ENCODE measurements around the gene LMAN1L.
A peak's percentile ranks its signal among the peaks of the same experiment; 100 is the strongest.

The LMAN1L gene

DNA sequence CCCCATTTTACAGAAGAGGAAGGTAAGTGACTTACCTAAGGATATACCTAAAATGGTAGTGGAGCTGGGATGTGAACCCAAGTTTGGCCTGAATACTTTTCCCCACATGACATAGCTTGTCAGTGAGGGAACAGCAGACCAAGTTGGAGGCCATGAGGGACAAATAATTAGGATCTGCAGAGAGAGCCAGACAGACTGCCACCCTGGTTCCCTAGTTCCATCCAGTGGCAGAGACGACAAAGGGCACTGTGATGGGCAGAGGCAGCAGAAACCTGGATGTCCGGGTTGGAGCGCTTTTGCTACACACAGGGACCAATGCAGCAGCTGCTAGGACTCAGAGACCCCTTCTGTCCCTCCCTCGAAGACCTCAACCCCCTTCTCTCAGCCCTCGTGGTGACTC lies 15.0 kb downstream of the LMAN1L start:
- intact Hi-C loops (cut with DNase I) = no loop called here
- DNase-seq = no peak

DNA sequence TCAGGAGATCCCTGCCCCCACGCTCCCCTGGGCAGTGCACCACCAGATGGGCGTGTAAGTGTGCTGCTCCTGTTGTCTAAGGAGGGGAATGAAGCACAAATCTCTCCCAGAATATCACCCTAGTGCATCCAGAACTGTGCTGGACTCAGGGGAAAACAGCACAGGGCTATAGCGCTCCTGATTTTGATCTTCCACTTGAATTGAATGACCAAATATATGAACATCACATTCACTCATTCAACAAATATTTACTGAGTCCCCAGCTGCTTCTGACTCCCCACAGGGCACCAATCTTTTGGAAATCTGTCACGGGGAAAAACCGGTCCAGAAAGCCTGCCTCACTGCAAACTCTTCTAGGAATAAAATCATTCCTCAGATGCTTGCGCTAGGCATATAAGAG lies 16.2 kb downstream of the LMAN1L start:
- DNase-seq = no peak
- intact Hi-C loops (cut with DNase I) = no loop called here

DNA sequence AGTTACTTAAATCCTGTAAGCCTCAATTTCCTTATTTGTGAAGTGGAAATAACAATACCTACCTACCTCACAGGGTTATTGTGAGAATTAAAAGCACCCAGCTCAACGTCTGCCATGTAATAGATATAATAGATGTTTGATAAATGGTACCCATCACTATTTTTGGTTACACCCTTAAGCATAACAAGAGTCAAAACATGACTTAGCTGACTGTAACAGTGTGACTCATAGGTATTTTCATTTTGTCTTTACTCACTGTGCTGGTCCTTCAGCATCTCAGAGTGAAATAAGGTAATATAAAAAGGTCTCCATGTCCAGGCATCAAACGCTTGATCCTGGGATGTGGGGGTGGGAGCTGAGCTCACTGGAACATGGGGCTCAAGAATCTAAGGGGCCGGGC lies 16.9 kb downstream of the LMAN1L start:
- intact Hi-C loops (cut with DNase I) = no loop called here

DNA sequence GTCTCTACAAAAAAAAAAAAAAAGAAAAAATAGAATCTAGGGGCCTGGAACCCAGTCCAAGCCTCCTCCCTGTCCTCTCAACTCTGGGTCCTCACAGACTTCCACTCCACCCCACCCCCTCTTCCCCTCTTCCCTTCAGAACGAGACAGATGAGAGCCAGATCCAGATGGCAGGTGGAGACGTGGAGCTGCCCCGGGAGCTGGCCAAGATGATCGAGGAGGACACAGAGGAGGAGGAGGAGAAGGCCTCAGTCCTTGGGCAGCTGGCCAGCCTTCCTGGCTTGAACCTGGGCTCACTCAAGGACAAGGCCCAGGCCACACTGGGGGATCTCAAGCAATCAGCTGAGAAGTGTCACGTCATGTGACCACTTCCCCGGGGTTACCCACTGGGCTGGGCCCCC lies 17.4 kb downstream of the LMAN1L start:
- intact Hi-C loops (cut with DNase I) = no loop called here

More for the DNA sequence above, 16.9 kb downstream of the LMAN1L start:
- no peak for DNase-seq

DNA sequence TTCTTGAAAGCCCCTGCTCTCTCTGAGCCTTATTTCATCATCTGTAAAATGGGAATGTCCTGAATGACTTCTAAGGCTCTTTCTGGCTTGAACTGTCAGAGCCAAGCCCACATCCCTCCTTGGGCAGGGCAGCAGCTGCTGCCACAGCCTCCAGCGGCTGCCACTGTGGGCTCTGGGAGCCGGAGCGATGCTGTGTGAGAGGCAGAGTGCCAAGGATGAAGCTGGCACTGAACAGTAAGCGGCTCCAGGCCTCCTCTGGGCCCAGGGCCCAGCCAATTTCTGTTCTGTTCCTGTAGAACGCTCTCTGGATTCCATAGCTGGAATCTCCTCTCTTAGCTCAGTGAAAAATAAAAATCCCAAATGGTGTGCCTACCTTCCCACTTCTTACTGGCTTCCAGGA lies 18.2 kb downstream of the LMAN1L start:
- DNase-seq = peak in 38 of 42 donors; percentile 38 to 83 (median 68)
- intact Hi-C loops (cut with DNase I) = no loop called here

More for the DNA sequence above, 17.4 kb downstream of the LMAN1L start:
- DNase-seq = no peak

DNA sequence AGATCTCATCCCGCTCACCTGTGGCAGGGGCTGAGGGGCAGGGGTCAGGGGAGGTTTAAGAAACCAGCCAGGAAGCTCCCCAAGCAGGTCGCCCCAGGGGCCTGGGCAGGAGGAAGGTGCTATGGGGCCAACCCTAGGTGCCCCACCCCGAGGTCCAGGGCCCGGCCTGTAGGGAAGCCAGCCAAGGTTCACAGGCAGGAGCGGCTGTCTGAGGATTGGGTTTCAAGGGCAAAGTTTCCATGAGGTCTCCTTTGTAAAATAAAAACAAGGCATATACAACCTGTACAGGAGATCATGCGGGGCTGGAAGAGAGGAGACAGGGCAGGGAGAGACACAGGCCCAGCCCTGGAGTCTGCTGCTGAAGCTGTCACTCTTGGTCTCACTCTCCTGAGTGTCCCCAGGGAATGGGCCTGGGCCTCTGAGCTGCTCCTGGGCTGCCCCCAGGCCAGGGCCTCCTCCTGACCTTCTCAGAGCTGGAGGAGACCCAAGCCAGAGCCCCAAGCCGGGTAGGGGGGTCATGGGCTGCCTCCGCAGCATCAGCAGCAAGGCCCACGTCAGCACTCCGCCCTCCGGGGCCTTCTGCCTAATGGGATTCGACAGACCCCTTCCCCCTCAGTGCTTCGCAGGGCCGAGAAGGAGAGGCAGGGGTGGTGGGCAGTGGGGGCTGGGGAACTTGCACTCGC lies 19.3 kb downstream of the LMAN1L start:
- no peak for DNase-seq
- intact Hi-C loops (cut with DNase I) = no loop called here

DNA sequence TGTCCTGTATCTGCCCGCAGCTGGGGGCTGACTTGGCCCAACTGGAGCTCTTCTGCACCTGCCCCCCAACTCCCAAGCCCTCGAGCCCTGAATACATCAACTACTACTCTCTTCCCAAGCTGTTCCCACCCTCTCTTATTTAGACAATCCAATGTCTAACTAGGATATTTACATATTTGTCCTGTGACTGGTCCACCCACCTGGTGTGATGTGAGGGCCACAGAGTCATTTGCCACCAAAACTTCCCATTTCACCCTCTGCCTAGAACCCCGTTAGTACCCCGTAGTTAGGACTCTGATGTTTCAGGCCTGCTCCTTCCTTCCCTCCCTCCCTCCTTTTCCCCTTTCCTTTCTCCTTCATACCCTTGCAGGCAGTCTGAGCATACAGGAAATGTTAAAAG lies 20.2 kb downstream of the LMAN1L start:
- intact Hi-C loops (cut with DNase I) = no loop called here
- DNase-seq = no peak

DNA sequence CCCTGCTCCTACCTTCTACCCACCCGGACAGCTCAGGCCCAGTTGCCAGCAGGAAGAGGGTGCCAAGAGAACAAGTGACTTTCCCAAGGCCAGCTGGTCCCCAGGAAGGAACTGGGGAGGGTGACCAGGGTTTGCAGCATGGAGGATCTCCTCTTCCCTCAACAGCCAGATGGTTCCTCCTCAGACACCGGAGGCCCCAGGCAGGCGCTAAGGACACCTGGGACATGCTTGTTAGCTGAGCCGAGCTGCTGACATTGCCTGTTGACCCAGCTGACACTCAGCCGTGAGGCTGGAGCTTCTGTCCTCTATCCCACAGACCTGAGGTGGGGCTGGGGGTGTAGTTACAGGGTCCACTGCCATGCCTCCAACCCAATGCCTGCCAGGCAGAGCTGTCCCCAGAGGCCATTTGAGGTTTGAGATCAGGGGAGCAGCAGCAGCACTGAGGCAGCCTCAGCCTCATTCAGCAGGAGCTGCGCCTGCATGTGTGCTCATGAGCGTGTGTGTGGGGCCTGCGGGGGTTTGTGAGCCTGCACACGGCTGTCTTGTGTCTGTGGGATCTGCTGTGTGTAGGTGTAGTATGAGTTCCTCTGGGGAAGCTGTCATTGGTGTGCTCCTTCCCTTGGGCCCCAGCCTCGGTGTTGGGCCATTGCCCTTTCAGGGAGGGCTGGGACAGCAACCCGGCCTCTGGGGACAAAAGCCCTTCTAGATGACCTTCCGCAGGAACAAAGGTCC lies 20.9 kb downstream of the LMAN1L start:
- intact Hi-C loops (cut with DNase I) = no loop called here
- DNase-seq = peak in 40 of 42 donors; percentile 40 to 94 (median 72)

DNA sequence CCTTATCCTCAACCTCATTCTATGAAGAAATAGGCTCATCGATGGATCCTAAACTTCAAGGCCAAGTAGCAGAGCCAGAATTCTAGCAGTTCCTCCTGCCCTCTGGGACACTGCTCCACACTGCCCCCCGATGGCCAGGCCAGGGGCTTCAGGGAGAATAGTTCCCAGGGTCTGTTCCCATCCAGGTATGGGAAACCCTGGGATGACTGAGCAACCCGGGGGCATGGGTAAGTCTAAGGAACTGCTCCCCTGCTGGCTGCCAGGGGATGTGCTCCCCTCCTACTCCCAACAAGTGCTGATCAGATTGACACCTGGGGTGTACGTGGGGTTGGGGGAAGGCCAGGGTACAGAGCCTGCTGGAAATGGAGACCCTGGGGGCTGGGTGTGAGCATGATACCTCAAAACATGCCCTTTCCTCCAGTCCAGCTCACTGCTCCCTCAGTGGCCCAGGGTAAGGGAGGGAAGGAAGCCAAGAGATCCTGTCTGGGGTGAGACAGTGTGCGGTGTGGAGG lies 22.7 kb downstream of the LMAN1L start:
- DNase-seq = peak in 41 of 42 donors; percentile 22 to 85 (median 63)
- intact Hi-C loops (cut with DNase I) = loop anchor here (5.0 kb wide), 1 partner anchor 53 kb away; the partner anchor contains the start of gene CSK

DNA sequence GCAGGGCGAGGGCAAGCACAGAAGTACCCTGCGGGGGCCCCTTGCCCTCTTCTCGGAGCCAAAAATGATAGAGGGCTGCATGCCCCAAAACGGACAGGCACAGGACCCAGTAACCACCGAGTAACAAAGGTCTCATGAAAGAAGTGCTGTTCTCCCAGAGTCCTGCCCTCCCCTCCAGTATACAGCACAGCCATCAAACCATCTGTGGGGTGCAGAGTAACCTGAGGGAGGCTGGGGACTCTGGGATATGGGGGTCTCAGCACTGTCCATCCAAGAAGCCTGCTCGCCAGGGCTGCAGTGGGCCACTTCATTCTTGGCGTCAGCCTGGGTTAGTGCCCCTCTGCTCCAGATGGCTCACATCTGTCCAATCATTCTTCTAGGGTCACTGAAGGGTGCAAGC lies 24.2 kb downstream of the LMAN1L start:
- DNase-seq = no peak
- intact Hi-C loops (cut with DNase I) = loop anchor here (5.0 kb wide), 1 partner anchor 55 kb away; the partner anchor contains the start of gene CSK

DNA sequence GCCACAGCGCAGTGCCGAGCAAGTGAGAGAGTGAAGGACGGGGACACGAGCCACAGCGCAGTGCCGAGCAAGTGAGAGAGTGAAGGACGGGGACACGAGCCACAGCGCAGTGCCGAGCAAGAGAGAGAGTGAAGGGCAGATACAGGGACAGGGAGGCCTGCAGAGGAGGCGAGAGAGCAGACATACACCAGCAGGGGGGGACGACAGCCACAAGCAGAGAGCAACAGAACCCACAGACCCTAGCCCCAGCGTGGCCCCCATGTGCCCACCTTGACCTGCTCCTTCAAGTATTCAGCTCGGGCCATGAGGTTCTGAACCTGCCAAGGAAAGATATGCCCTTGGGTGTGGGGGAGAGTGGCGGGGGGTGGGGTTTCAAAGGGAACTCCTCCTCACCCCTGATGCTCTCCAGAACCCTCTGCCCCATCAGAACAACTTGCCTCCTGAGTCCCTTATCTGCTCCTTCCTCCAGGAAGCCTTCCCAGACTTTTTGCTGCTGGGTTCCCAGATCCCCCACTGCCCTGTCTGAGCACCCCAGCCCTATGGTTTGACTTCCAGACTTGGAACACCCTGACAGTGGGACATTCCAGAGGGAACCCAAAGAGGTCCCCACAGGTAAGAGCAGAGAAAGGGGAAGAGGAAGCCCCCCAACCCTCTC lies 25.0 kb downstream of the LMAN1L start:
- no peak for DNase-seq
- intact Hi-C loops (cut with DNase I) = loop anchor here (5.0 kb wide), 1 partner anchor 55 kb away; the partner anchor contains the start of gene CSK

DNA sequence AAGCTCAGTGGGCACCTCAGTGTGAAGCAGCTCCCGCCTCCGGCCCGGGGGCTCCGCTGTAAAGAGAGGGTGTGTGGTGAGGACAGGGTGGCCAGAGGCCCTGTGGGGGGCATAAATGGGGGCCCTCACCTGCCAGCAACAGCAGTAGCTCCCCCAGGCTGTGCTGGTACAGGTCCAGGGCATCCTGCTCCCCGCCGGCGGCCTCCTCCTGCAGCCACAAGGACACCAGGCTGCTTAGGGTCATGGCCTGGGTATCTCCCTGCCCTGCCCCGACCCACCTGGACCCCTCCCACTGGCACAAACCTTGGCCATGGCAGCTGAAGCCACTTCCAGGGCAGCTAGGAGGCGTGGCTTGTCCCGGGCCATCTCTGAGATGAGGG lies 25.5 kb downstream of the LMAN1L start:
- intact Hi-C loops (cut with DNase I) = loop anchor here (5.0 kb wide), 1 partner anchor 56 kb away; the partner anchor contains the start of gene CSK

DNA sequence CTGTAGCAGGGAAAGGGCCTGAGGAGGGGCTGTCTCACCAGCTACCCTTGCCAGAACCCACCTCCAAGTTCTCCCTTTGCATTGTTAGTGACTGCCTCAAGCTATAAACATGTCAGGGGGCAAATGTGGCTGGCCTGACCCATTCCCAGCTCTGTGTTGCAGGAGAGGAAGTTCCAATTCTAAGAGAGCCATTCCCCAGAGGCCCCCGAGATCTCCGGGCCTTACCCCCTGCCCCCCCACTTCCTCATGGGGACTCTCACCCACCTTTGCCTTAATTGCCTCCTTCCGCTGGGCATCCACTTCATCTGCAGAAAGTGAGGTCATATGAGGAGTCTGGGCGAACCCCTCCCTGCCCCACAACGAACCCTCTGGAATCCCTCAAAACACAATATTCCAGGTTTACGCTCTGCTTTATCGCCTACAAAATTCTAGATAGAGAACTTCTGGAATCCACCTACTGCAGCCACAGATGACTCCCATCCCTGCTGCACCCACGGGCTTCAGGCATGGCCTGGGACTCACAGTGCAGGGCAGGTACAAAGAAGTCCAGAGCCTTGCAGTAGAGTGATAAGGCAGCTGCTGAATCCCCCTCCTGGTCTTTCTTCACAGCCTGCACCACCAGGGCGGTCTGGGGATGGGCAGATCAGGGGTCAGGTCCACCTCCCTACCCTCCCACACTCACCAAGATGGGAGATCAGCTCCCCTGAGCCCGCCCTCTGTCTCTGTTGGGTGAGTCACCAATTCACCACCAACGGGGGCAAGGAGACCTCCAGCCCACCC lies 26.3 kb downstream of the LMAN1L start:
- intact Hi-C loops (cut with DNase I) = loop anchor here (5.0 kb wide), 1 partner anchor 57 kb away; the partner anchor contains the start of gene CSK
- DNase-seq = peak in 17 of 42 donors; percentile 27 to 72 (median 52)

More for the DNA sequence above, 25.5 kb downstream of the LMAN1L start:
- no peak for DNase-seq

DNA sequence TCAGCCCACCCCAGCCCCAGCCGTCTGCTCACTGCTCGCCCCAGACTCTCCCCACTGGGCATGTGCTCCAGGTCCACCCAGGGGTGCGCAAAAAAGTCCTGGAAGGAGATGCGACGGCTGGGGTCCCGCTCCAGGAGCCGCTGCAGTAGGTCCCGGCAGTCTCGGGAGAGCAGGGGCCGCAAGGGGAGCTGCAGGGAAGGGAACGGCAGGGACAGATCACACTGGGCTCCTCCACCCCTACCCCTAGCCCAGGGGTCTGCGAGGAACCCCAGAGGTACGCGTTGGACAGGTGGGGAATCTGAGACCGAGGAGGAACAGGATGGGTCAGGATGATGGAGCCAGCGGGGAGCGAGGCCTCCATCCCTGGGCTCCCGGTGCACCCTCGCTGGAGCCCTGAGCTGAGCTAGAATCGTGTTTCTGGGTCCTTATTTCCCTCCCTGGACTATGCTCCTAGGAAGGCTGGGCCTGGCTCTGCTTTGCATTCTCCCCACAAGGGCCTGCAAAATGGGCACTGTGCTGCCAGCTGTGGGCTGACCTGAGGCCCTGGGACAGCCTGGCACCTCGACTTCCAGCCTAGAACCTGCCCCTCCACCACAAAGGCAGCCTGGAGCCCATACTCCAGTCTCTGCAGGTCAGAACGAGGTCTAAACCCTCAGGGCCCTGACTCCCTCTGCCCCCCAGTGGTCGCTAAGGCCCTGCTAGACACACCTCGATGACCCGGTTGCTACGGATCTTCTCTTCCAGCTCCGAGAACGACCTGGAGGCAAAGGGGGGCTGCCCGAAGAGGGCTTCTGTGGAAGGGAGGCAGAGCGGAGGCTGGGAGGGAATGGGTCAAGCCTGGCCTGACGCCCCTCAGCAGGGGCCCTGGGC lies 27.1 kb downstream of the LMAN1L start:
- no peak for DNase-seq
- intact Hi-C loops (cut with DNase I) = loop anchor here (5.0 kb wide), 1 partner anchor 57 kb away; the partner anchor contains the start of gene CSK

DNA sequence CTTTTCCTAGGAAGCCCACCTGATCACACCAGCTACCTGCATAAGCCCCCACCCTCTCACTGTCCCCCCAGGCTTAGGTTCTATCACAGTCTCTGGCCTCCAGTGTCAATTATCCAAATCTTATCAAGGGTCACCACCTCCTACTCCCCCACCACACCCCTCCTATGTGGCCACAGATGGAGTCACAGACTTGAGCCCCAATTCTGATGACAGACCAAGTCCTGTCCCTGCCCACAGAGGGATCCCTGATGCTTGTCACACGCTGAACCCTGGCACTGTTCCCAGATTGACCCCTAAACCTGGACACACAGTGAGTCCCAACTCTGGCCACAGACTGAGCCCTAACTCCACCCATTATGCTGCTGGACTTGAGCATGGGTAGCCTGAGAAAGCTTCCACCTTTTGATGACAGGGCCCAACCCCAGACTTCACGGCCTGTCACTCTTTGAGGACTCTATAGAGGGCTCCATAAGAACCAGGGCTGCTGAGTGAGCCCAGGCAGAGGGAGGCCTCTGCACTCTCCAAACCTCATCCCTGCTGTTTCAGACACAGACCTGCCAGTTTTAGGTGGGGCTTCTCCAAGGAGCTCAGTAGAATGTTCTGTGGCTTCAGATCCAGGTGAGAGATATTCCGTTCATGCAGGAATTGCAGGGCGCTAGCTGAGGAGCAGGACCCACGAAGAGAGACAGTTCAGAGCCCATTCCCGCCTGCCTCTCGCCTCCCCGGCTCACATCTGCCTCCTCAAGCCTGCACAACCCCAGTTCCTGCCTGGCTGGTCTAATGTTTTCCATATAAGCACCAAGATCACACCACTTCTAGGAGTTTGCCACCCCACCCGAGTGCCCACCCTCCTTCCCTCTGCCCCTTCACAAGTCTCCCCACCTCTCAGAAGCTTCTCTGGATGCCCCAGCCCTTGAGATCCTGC lies 28.5 kb downstream of the LMAN1L start:
- peak in 3 of 42 donors; percentile 29 to 58 (median 32) for DNase-seq
- intact Hi-C loops (cut with DNase I) = no loop called here

DNA sequence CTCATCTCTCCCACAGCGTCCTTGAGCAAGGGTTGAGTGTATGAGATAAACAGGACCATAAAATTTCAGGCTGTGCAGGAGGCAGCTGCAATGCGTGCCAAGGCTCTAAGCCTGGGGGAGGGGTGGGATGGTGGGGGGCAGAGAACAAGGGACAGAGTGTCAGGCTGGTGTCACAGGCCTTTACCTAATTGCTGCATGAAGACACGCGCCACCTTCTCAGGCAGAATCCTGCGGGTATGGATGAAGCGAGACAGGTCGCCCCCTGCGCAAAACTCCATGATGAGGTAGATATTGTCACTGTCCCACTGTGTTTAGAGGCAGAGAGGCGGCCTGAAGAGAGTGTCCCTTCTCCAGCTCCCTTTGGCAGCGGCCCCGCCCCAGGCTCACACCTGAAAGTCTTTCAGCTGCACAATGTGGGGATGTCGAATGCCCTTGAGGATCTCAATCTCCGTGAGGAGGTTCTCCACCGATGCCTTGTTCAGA lies 29.3 kb downstream of the LMAN1L start:
- DNase-seq = peak in 2 of 42 donors; percentile 26 to 28
- intact Hi-C loops (cut with DNase I) = no loop called here

All from head of caudate nucleus (tissue), 42 donors.